H1 (cell line): ENCODE data around the gene DHRS4. TPM values are rescaled to one million over a fixed set of nuclear protein-coding genes. Genes with fewer than 3 reads are reported as not detected.

Experiments used
- CTCF ChIA-PET: fragments of 300-600 bp; sonication (Branson Sonifier 250); formaldehyde crosslinking; loops from one replicate; lab custom pipeline; 2021; ENCODE audit not compliant: partially characterized antibody; lab: Charles Lee
- POLR2A ChIA-PET: fragments of 300-600 bp; sonication (Branson Sonifier 250); formaldehyde crosslinking; loops from one replicate; lab custom pipeline; 2021; ENCODE audit warnings: inconsistent platforms; ENCODE audit not compliant: partially characterized antibody; lab: Charles Lee
- DNase-seq, 2 experiments: peaks; one replicate each; pipeline versions ENCODE4 v3.0.0 to v3.0.0-alpha.2; 2010 to 2022; ENCODE audit warnings: low spot score in 2 of 2, low read depth in 1 of 2, mixed read lengths in 1 of 2
- FAIRE-seq: peaks from 2 replicates; lab custom pipeline; 2011; peaks lifted over from hg19 to GRCh38; lab: Jason Lieb, UNC
- H2AFZ ChIP-seq: 2 replicates; pipeline ENCODE4 v1.8.1; 2012; ENCODE audit warnings: low read length, inconsistent platforms
- H2AK5ac ChIP-seq: 2 replicates; pipeline ENCODE4 v1.6.1; 2013; ENCODE audit warnings: low read depth, low read length
- H2BK120ac ChIP-seq: replicated peaks from 2 replicates; pipeline ENCODE3; 2013; ENCODE audit warnings: low read depth, low read length, inconsistent platforms
- H2BK12ac ChIP-seq: 2 replicates; pipeline ENCODE4 v1.6.1; 2013; ENCODE audit warnings: low read depth, low read length
- H2BK15ac ChIP-seq: 2 replicates; pipeline ENCODE4 v1.6.1; 2013; ENCODE audit warnings: low read length
- H2BK20ac ChIP-seq: 2 replicates; pipeline ENCODE4 v1.6.1; 2013; ENCODE audit warnings: low read length
- H2BK5ac ChIP-seq: 2 replicates; pipeline ENCODE4 v1.6.1; 2013; ENCODE audit warnings: low read depth, low read length
- H3K14ac ChIP-seq: 2 replicates; pipeline ENCODE4 v1.6.1; 2013; ENCODE audit warnings: inconsistent platforms; ENCODE audit not compliant: insufficient read length
- H3K18ac ChIP-seq: 2 replicates; pipeline ENCODE4 v1.6.1; 2013; ENCODE audit warnings: low read length; ENCODE audit errors: extremely low read depth
- H3K23ac ChIP-seq: 2 replicates; pipeline ENCODE4 v1.6.1; 2013; ENCODE audit warnings: inconsistent platforms; ENCODE audit not compliant: insufficient read length
- H3K23me2 ChIP-seq: 2 replicates; pipeline ENCODE4 v1.6.1; 2013; ENCODE audit warnings: low read depth, low read length
- H3K27ac ChIP-seq: 2 replicates; pipeline ENCODE4 v1.6.1; 2011; ENCODE audit warnings: low read depth, low read length, inconsistent platforms
- H3K27me3 ChIP-seq, 4 experiments: replicated peaks in 1 of 4; 1 replicate in 1 of 4; 2 replicates in 3 of 4; pipeline versions ENCODE4 v1.6.1 to v1.8.1; 2011 to 2013; ENCODE audit warnings: low read length in 3 of 4, mild to moderate bottlenecking in 3 of 4, inconsistent platforms in 2 of 4, mixed read lengths in 2 of 4, moderate library complexity in 1 of 4; ENCODE audit not compliant: control insufficient read depth in 3 of 4, insufficient read depth in 3 of 4; ENCODE audit errors: extremely low read depth in 1 of 4
- H3K36me3 ChIP-seq, 4 experiments: 2 replicates each; pipeline versions ENCODE4 v1.6.1 to v1.8.1; 2011 to 2013; ENCODE audit warnings: mild to moderate bottlenecking in 4 of 4, low read length in 3 of 4, moderate library complexity in 2 of 4, control low read depth in 1 of 4, inconsistent platforms in 1 of 4; ENCODE audit not compliant: insufficient read depth in 4 of 4, control insufficient read depth in 2 of 4
- H3K4ac ChIP-seq: replicated peaks from 2 replicates; pipeline ENCODE3; 2013; ENCODE audit warnings: low read length, low read depth, mixed read lengths, inconsistent platforms; ENCODE audit not compliant: insufficient read length
- H3K4me1 ChIP-seq, 4 experiments: replicated peaks in 1 of 4; 1 replicate in 1 of 4; 2 replicates in 3 of 4; pipeline versions ENCODE4 v1.6.1 to v1.8.1; 2011 to 2013; ENCODE audit warnings: low read length in 3 of 4, inconsistent platforms in 2 of 4, mixed read lengths in 1 of 4; ENCODE audit not compliant: insufficient read depth in 4 of 4, control insufficient read depth in 3 of 4
- H3K4me2 ChIP-seq, 2 experiments: 2 replicates each; pipeline versions ENCODE4 v1.6.1 to v1.8.1; 2011 to 2013; ENCODE audit warnings: low read depth in 2 of 2, low read length in 2 of 2, control low read depth in 1 of 2, inconsistent platforms in 1 of 2, mild to moderate bottlenecking in 1 of 2; ENCODE audit not compliant: insufficient read depth in 1 of 2
- H3K4me3 ChIP-seq, 4 experiments: fragments of 200-600, 300-600 bp in 1 of 4; sonication (generic), shearing (Covaris generic), sonication (Bioruptor Twin) in 1 of 4; 2 replicates each; pipeline versions ENCODE4 v1.5.1 to v1.8.1; 2011 to 2016; ENCODE audit warnings: low read length in 4 of 4, low read depth in 3 of 4, control low read depth in 2 of 4, inconsistent platforms in 2 of 4, mild to moderate bottlenecking in 2 of 4, mixed read lengths in 1 of 4, moderate library complexity in 1 of 4; ENCODE audit not compliant: insufficient read depth in 2 of 4; ENCODE audit errors: extremely low read depth in 1 of 4
- H3K56ac ChIP-seq: replicated peaks from 2 replicates; pipeline ENCODE3; 2013; ENCODE audit warnings: low read depth, mild to moderate bottlenecking, mixed read lengths, low read length, inconsistent platforms; ENCODE audit not compliant: insufficient read length
- H3K79me1 ChIP-seq: 2 replicates; pipeline ENCODE4 v1.6.1; 2013; ENCODE audit warnings: low read depth, low read length, control low read depth
- H3K79me2 ChIP-seq, 2 experiments: 2 replicates each; pipeline versions ENCODE4 v1.6.1 to v1.8.1; 2012 to 2013; ENCODE audit warnings: low read length in 2 of 2, mild to moderate bottlenecking in 2 of 2, inconsistent platforms in 1 of 2; ENCODE audit not compliant: insufficient read depth in 2 of 2, control insufficient read depth in 1 of 2
- H3K9ac ChIP-seq, 4 experiments: replicated peaks in 1 of 4; 1 replicate in 1 of 4; 2 replicates in 3 of 4; pipeline versions ENCODE4 v1.6.1 to v1.8.1; 2011 to 2013; ENCODE audit warnings: low read depth in 3 of 4, low read length in 3 of 4, control low read depth in 2 of 4, mild to moderate bottlenecking in 2 of 4, moderate library complexity in 2 of 4, inconsistent platforms in 1 of 4; ENCODE audit errors: extremely low read depth in 1 of 4
- H3K9me3 ChIP-seq, 2 experiments: 2 replicates each; pipeline versions ENCODE4 v1.6.1 to v1.8.1; 2012 to 2013; ENCODE audit warnings: mild to moderate bottlenecking in 2 of 2, moderate library complexity in 2 of 2, control low read depth in 1 of 2, inconsistent platforms in 1 of 2, low read depth in 1 of 2, low read length in 1 of 2, mixed read lengths in 1 of 2; ENCODE audit not compliant: insufficient read depth in 2 of 2
- H4K20me1 ChIP-seq, 2 experiments: replicated peaks in 1 of 2; 2 replicates each; pipeline versions ENCODE3 to v1.8.1; 2011 to 2013; ENCODE audit warnings: inconsistent platforms in 2 of 2, low read length in 2 of 2, mild to moderate bottlenecking in 1 of 2; ENCODE audit not compliant: insufficient read depth in 2 of 2, control insufficient read depth in 1 of 2
- H4K5ac ChIP-seq: 2 replicates; pipeline ENCODE4 v1.6.1; 2013; ENCODE audit warnings: low read length, low read depth, mixed read lengths, inconsistent platforms; ENCODE audit not compliant: insufficient read length
- H4K8ac ChIP-seq: 2 replicates; pipeline ENCODE4 v1.8.0; 2013; ENCODE audit warnings: mild to moderate bottlenecking, moderate library complexity, low read length, inconsistent platforms; ENCODE audit not compliant: insufficient read depth; ENCODE audit errors: extremely low read depth
- H4K91ac ChIP-seq: replicated peaks from 2 replicates; pipeline ENCODE3; 2013; ENCODE audit warnings: low read length, mixed read lengths, inconsistent platforms; ENCODE audit not compliant: insufficient read length
- SUZ12 ChIP-seq: fragments of 200-600 bp; sonication (generic); IDR thresholded peaks from 2 replicates; pipeline ENCODE4 v1.6.1; 2012; ENCODE audit warnings: mild to moderate bottlenecking, inconsistent platforms, low read length, moderate library complexity, mixed read lengths
- WGBS, 2 experiments: shearing (Covaris generic) in 1 of 2; methylation state at CpG; one replicate each; pipeline versions ENCODE4 v1.1.6 to v1.1.7; 2013 to 2015; ENCODE audit warnings: low lambda C conversion rate in 2 of 2, mixed read lengths in 2 of 2, inconsistent platforms in 1 of 2, low coverage in 1 of 2, missing lambda C conversion rate in 1 of 2; ENCODE audit not compliant: insufficient replicate concordance in 2 of 2, insufficient coverage in 1 of 2, insufficient read length in 1 of 2; ENCODE audit errors: extremely low coverage in 1 of 2, missing lambda C conversion rate in 1 of 2; 5-methylcytosine and 5-hydroxymethylcytosine counted together
- polyA plus RNA-seq, 7 experiments: library from polyadenylated mRNA; depleted of rRNA in 3 of 7; stranded (reverse) in 5 of 7; unstranded in 2 of 7; fragments of >200 nt in 5 of 7; fragments of 200-250 nt in 2 of 7; gene quantifications; 1 replicate in 5 of 7; 2 replicates in 1 of 7; 4 replicates in 1 of 7; pipeline versions ENCODE4 v1.2.1 to v1.2.3, GENCODE V29; 2011 to 2013; ENCODE audit warnings: missing spikeins in 2 of 7, mixed read lengths in 2 of 7
- total RNA-seq: library from RNA; stranded (reverse); fragmentation: NEBNext Ultra II Directional; extraction: Animal tissue kit (Norgen Biotek cat#: 25700); gene quantifications from 2 replicates; pipeline ENCODE4 v1.2.1, GENCODE V29; 2021

Gene DHRS4
- total and polyA plus RNA-seq, 2 of the 8 experiments (the other 6 are each of a cell fraction or from before 2014, with no cell fraction given): 11.7 to 16.2 TPM

DNA sequence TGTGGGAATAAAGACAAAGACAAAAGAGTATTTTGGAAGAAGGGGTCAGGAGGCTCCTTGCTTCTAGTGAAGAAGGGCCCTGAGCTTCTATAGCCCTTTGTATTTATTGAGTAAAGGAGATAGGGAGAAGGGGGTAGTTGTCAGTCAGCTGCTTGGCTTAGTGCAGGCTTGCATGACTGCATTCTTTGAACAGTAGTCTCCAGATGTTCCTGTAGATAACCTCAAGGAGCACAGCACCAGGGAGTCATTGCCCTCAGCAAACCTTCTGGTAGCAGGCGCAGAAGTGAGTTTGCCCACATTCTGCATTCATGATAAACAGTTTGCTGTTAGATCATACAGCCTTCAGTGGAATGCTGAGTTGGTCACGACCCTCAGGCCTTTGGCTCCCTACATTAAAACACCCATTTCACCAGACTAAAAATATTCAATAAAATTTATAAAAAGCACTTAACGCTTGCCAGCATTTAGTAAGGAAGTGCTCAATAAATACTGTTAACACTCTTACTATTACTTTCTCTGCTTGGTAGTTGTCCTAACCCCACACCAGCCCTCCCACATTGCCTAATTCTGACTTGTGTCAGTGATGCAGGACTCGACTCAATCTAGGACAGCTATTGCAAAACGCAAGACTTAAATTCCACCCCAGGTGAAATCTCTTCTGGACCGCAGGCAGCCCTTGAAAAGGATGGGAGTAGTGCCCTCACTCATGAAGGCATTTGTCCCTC, 3.0 kb upstream of the DHRS4 start:
- Histone ChIP-seq H2BK120ac (no peak overlapping the region), H3K27ac (no peak overlapping the region), H3K18ac (no peak overlapping the region), H3K36me3 (no peaks in the 10 kb centered on the region), H3K4ac (no peak overlapping the region), H2BK12ac (no peak overlapping the region), H3K27me3 (no peaks in the 10 kb centered on the region), H2BK15ac (no peak overlapping the region), H4K5ac (no peak overlapping the region), H3K79me2 (no peaks in the 10 kb centered on the region), H2BK5ac (no peak overlapping the region), H3K23me2 (no peaks in the 10 kb centered on the region; the same call in 1 of the 2 replicates), H2AFZ (no peak overlapping the region), H3K9me3 (no peaks in the 10 kb centered on the region), H4K8ac (no peak overlapping the region), H3K23ac (no peak overlapping the region), H4K20me1 (no peaks in the 10 kb centered on the region), H3K4me3 (no peak overlapping the region), H3K4me2 (no peak overlapping the region), H3K79me1 (no peaks in the 10 kb centered on the region), H4K91ac (no peak overlapping the region), H3K56ac (no peak overlapping the region), H3K14ac (no peak overlapping the region), H2BK20ac (no peak overlapping the region), H3K9ac (no peak overlapping the region), H3K4me1 (peaks cover 0 to 7% (median under 1%) of the 10 kb centered on the region in 4 experiments; a peak in 2 of 7 replicates), H2AK5ac (no peak overlapping the region; the same call in 1 of the 2 replicates)
- FAIRE-seq (no peak), DNase-seq (no peak)
- POLR2A ChIA-PET: no interaction called here
- CTCF ChIA-PET: interaction anchor here (0.9 to 4.2 kb wide), 6 partner anchors 8 to 318 kb away, joined by 3 to 35 read pairs (median 4); no protein-coding TSS in a partner anchor
- 89% methylated on average over 6 of the region's 6 CpGs; no CpG with 5 or more reads in 1 of the 2 experiments for WGBS, 2 experiments
- TF ChIP-seq SUZ12: no peak
